PC-9 (cell line): ENCODE results near the gene SF3A1.

Source experiments
- CTCF ChIP-seq: fragments of 200-600 bp; sonication (generic); conservative IDR thresholded peaks from 2 replicates; pipeline ENCODE4 v1.6.1; 2017; ENCODE audit warnings: mixed run types, antibody characterized with exemption, mild to moderate bottlenecking, moderate library complexity
- EZH2 ChIP-seq: fragments of 200-600 bp; sonication (generic); IDR thresholded peaks from 2 replicates; pipeline ENCODE4 v1.8.0; 2017; ENCODE audit warnings: antibody characterized with exemption, low read depth

- TF ChIP-seq CTCF = no peak
- TF ChIP-seq EZH2 = no peak
Measured at GRCh38 chr22:30347255-30347892, 9.3 kb downstream of the SF3A1 start.
